ENCODE measurements around the gene SHISAL2A.
A peak's percentile ranks its signal among the peaks of the same experiment; 100 is the strongest.

SHISAL2A gene

DNA sequence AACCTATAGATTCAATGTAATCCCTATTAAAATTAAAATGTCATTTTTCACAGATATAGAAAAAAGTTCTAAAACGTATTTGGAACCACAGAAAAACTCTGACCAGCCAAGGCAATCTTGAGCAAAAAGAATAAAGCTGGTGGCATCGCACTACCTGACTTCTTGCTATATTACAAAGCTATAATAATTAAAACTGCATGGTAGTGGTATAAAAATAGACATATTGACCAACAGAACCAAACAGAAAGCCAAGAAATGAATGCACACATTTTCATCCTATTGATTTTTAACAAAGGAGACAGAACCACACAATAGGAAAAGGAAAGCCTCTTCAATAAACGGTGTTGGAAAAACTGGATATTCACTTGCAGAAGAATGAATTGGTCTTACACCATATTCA, 9.2 kb upstream of the SHISAL2A start:
- no peak for DNase-seq

DNA sequence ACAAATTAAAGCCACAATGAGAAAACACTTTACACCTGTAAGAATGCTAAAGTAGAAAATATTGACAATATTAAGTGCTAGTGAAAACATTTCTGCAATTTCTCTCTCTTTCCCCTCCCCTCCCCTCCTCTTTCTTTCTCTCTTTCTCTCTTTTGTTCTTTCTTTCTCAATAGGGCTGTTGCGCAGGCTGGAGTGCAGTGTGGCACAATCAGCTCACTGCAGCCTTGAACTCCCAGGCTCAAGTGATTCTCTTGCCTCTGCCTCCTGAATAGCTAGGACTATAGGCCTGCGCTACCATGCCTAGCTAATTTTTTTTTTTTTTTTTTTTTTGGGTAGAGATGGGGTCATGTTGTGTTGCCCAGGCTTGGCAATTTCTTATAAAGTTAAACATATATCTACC, 5.9 kb upstream of the SHISAL2A start:
- DNase-seq = no peak

DNA sequence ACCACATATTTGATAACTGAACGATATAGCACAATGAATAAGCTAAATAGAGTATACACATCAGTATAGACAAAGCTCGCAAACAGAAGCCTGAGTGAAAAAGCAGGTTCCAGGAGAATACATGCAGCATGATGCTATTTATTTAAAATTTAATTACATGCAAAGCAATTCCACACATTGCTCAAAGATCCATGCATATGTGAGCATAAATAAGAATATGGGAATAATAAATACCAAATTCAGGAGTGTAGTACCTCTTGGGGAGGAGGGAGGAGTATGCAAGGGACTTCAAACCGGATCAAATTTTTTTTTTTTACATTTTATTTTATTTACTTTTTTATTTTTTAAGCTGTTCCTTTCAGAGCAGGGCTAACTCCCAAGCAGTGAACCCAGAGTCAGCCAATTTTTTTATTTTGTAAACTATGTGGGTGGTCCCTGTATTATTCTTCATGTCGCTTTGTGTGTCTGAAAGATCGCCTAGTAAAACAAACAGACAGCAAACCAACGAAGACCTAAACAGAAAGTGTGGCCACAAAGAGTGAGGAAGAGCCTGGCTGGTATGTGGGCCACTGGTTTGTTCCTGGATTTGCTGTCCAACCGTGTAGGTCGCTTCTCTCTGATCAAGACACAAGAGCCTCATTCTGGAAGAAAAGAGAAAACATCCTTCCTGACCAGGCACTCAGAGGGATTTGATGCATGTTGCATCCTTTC, 4.2 kb upstream of the SHISAL2A start:
- no peak for DNase-seq

DNA sequence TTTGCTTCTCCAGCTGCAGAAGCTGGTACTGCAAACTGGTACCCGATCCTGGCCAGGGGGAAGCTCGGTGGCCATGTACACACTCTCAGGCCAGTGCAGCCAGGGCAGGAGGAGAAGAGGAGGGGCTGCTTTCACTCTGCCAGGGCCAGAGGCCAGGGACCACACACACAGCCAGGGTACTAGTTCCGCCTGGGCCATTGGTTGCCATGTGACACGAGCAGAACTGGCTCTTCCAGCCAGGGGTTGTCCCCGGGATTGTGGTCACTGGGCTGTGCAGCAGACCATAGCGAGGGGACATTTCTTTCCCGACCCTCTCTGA, 3.7 kb upstream of the SHISAL2A start:
- DNase-seq = no peak

DNA sequence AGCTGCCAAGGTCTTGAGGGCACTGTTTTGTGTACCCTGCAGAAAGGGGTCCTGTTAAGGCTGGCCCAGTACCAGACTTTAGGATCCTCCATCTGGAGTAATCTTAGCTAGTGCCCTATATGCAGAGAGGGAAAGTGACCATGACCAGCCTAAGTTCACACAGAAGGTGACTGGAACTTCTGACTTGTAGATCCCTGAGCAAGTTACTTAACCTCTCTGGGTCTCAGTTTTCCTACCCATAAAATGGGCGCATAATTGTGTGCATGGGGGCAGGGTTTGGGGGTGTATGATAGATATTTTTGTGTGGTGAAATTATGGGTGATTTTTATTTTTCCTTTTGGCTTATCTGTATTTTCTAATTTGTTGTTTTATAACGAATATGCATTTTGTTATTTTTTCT, 3.3 kb upstream of the SHISAL2A start:
- DNase-seq = no peak

DNA sequence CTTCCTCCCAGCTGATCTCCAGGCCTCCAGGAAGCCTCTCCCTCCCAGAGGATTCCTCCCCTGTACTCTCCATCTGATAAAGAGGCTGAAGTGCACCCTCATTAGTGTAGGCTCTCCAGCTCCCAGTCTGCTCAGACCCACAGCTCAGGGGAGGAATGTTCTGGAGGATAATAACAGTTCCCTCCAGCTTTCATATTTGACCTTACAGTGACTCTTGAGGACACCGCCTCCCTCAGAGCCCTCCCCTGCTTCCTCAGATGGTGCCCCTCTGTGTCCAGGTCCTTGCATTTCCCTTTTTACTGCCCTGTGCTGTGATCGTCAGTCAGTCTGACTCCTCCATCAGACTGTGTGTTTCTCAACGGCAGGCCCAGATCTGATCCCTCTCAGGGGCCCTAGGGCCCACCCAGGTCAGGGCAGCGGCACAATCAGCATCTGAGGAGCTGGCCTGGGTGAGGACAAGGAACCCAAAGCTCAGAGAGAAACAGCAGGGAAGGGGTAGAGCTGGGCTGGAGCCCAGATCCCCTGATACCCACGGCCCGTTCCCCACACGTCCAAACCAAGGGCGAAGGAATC, 1.1 kb upstream of the SHISAL2A start:
- no peak for DNase-seq

DNA sequence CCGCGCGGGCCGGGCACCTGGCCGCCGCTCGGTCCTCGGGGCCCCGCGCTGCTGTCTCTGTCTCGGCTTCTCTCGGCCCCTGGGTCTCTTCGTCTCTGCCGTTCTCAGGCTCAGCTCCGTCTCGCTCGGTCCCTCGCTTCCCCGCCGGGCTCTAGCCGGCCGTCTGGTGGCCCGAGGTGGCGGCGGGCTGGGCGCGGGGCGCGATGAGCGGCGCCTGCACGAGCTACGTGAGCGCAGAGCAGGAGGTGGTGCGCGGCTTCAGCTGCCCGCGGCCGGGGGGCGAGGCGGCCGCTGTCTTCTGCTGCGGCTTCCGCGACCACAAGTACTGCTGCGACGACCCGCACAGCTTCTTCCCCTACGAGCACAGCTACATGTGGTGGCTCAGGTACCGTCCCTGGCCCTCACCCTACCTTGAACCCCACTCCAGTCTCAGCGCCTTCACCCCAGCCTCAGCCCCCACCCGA, 355 bp downstream of the SHISAL2A start:
- peak; percentile 44 for DNase-seq

DNA sequence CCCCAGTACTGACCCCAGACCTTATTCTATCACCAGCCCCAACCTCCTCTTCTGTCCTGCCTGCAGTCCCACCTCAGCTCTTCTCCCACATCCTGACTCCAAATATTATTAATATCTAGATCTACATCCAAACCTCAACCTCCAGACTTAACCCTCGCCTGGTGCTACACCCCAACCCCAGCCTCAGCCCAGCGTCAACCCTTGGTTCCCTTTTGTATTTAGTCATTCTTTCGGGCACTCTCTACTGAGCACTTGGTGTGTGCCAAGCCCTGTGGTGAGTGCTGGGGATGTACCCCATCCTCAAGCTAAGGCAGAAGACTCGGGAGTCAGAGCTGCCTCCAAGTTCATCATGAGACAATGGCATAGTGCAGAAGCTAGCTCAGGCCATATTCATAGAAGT, 1.1 kb downstream of the SHISAL2A start:
- DNase-seq = peak; percentile 36 to 39

DNA sequence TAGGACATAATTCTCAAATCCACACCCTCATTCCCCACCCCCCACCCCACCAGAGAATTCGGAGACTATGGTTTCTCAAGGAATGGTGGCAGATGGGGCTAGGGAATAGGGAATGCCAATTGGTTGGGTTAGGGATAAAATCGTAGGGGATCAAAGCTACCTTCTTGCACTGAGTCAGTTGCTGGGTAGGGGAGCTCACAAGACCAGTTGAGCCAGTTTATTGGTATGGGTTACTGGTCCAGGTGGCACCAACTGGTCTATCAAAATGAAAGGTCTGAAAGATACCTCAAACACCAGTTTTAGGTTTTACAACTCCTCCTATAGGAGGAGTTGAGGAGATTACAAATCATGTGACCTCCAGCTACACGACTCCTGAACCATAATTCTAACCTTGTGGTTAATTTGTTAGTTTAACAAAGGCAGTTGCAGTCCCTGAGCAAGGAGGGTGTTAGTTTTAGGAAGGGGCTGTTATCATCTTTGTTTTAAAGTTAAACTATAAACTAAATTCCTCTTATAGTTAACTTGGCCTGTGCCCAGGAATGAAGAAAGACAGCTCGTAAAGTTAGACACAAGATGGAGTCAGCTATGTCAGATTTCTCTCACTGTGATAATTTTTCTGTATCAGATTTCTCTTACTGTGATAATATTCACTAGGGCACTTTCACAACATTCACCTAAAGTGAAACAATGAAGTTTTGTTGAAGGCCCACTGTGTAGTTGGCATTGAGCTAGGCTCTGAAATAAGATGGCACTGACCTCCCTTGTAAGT, 2.5 kb downstream of the SHISAL2A start:
- no peak for DNase-seq

DNA sequence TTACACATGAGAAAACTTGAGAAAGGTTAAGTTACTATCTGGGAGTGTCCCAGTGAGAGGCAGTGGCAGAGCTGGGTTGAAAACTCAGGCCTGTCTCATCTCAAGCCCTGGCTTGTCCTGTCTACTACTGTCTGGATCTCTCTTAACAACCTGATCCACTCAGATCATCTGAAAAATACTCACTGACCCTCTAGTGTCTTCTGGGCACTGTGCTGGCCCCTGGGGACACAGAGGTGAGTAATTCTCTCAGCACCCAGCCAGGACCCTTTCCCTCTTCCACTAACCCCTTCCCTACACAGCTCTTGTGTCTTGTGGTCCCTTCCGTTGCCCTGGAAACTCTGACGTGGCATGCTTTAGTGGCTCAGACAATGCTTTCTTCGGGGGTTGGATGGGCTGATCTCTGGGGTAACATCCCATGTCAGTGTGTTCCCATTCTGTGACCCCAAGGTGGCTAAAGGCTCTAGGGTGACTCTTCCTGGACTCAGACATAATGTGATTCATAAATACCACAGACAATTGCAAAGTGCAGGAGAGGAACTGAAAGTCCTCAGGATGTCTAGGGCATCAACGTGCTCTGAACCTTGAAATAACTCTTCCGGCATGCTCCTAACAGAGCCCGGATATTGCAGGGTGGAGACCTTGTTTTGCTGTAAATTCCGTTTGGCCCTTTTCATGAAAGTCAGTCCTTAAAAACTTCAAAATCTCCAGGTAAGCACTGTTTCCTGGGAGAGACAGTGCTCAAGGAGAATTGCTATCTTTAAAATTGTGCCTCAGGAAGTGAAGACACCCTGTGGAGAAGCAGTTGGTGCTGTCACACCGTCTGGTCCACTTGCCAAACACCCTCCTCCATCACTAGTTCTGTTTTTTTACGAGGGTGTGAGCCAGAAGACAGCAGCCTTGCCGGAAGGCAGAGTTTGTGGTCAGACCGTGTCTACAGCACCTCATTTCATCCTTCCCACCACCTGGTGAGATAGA, 4.0 kb downstream of the SHISAL2A start:
- DNase-seq = peak; percentile 63 to 73

DNA sequence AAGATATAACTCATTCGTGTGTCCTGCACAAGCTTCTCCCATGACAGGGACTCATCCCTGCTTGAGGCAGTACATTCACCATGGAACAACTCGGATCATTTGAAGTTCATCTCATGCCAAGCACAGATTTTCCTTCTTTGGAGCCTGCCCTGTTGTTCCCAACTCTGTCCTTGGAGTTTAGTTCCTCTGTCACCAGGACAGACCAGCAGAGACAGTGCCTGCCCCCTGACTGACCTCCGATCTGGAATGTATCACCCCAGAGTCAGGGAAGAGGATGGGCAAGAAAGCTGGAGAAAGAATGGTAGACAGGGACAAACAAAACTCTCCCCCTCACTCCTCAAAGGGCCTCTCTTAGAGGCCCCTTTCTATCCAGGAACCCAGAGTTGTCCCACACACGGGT, 5.0 kb downstream of the SHISAL2A start:
- DNase-seq = no peak

DNA sequence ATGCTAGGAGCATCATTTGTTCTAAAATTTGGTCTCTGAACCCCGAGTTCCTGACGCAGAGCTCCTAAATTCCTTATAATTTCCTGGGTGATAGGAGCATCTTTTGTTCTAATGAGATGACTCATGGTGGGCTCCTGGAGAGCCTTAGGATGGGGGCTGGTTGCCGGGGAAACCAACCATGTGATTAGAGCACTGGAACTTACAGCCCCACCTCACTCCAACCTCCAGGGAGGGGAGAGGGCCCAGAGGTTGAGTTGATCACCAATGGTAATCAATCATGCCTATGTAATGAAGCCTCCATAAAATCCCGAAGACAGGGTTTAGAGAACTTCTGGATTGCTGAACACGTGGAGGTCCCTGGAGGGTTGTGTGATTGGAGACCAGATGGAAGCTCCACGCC, 7.7 kb downstream of the SHISAL2A start:
- no peak for DNase-seq

DNA sequence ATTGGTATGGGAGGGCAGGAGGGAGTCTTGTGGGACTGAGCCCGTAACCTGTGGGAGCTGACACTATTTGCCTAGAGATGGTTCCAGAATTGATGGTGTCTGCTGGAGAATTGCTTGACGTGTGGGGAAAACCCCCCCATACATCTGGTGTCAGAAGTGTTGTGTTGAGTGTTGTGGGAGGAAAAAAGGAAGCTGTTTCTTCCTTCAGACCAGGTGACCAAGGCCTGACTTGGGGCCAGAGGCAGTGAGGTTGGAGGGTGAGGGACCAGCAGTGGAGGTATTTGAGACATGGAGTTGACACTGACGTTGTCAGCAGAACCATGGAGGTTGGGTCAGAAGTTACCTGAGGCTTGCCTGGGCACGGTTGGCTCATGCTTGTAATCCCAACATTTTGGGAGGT, 8.3 kb downstream of the SHISAL2A start:
- DNase-seq = no peak

DNA sequence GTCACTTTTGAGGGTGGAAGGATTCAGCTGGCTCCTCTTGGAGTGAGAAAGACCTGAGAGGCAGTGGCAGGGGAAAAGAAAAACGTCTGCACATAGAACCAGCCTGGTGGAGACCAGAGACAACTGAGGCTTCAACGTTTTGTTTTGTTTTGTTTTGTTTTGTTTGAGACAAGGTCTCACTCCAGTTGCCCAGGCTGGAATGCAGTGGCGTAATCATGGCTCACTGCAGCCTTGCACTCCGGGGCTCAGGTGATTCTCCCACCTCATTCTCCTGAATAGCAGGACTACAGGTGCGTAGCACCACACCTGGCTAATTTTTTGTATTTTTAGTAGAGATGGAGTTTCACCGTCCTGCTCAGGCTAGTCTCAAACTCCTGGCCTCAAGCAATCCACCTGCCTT, 12.3 kb downstream of the SHISAL2A start:
- DNase-seq = no peak

DNA sequence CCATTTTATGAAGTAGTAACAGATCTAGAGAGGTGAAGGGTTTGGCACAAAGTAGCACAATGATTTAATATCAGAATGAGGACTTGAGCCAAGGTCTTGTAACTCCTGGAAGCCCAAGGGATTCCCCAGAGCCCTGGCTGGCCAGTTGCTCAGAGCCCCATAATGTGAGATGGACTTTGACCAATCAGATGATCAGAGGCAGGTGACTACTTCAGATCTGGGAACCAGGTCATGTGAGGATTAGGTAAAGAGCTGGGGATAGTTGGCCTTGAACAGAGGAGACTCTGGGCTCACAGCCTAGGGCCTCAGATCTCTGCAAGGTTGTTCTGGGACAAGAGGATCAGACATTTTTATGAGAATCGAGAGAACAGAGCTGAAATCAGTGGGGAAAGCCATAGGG, 18.9 kb downstream of the SHISAL2A start:
- DNase-seq = no peak

DNA sequence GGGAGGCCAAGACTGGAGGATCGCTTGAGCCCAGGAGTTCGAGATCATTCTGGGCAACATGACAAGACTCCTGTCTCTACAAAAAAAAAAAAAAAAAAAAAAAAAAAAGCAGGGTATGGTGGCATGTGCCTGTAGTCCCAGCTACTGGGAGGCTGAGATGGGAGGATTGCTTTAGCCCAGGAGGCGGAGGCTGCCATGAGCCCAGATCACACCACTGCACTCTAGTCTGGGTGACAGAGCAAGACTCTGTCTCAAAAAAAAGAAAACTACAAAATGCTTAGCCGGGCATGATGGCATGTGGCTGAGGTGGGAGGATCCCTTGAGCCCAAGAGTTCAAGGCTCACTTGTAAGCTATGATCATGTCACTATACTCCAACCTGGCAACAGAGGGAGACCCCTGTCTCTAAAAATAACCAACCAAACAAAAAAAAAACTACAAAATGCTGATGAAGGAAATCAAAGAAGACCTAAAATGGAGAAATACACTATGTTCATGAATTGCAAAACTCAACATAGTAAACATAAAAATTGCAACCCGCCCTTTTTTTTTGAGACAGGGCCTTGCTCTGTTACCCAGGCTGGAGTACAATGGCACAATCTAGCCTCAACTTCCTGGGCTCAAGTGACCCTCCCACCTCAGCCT, 20.4 kb downstream of the SHISAL2A start:
- DNase-seq = no peak

DNA sequence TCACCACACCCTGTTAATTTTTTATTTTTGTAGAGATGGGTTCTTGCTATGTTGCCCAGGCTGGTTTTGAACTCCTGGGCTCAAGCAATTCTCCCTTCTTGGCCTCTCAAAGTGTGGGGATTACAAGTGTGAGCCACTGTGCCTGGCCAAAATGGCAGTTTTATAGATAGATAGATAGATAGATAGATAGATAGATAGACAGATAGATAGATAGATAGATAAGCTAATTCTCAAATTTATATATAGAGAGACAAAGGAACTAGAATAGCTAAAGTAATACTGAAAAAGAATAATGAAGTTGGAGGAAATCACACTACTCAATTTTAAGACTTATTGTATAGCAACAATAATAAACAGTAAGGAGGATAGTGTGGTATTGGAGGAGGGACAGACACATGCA, 21.1 kb downstream of the SHISAL2A start:
- DNase-seq = no peak

DNA sequence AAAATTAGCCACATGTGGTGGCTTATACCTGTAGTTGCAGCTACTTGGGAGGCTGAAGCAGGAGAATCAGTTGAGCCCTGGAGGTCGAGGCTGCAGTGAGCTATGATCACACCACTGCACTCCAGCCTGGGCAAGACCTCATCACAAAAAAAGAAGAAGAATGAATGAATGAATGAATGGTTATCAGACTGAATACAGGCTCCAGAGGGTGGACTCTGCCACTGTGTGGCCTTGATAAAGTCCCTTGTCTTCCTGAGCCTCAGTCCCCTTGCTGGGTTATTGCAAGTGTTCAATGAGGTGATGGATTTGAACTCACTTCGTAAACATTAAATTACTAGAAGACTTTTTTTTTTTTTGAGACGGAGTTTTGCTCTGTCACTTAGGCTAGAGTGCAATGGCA, 24.7 kb downstream of the SHISAL2A start:
- no peak for DNase-seq

DNA sequence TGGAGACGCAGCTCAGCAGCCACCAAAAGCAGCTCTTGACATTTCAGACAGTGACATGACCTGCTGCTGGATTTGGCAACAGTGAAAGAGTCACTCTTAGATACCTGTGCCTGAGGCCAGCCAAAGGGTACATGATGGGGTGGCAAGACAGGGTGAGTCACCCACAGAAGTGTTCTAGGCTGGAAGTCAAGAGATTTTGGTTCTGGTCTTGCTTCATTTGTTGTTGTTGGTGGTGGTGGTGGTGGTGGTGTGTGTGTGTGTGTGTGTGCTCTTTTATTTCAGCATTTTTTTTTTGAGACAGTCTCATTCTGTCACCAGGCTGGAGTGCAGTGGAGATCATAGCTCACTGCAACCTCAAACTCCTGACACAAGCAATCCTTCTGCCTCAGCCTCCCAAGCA, 25.8 kb downstream of the SHISAL2A start:
- peak in 1 of 2 experiments; percentile 20 for DNase-seq

DNA sequence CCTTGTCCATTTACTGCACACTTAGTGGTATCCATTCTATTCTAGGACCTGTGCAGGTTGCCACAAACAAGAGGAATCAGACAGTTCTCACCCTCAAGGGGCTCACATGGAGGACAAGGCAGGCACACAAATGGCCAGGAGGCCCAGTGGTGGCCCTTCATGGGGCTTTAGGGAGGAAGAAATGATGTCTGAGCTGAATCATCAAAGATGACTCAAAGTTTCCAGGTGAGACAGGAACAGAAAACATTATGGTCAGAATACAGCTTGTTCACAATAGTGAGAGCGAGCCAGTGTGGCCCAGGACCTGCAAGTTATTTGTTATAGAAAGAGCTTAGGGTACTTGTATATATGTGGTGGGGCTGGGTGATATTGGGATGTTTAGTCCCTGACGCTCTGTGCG, 26.4 kb downstream of the SHISAL2A start:
- DNase-seq = peak; percentile 27 to 48

DNA sequence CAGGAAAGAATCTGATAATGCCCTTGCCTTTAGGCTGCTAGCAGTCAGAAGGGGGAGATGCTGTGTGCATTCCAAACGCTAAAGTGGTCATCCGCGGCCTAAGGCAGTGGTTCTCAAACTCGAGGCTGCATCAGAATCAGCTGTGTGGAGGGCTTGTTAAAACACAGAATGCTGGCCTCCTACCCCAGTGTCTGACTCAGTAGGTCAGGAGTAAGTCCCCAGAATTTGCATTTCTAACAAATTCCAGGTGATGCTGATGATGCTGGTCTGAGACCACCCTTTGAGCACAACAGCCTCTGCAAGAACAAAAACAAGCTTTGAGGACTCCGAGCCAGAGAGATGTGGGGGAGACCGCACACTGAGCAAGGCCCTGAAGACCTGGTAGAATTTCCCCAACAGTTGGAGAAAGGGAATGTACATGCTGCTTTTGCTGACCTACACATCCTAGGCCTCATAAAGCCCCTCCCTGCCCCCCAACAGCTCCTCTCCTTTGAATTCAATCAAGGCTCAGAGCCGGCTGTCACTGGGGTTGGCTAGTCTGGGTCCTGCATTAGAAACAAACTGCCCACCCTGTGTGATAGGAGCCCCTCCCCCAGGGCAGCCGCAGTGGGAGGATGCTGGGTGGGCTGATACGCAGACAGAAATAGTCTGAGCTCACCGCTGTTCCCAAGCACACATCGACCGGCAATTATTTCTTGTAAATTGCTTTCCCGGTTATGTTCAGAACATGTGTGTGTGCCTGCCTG, 27.1 kb downstream of the SHISAL2A start:
- DNase-seq = no peak

DNA sequence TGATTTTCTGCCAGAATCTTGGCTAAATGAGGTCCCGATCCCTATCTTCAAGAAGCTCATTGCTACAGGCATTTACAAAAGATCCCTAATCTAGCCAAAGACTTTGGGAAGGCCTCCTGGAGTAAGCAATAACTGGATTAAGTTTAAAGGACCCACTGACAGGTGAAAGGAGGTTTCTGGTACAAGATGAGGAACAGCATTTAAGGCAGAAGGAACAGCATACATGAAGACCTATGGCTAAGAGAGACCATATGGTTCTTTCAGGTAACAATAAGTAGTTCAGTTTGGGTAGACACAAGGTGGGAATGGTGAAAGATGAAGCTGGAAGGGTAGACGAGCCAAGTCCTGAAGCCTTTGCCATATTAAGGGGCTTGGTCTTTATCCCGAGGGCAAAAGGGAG, 27.8 kb downstream of the SHISAL2A start:
- DNase-seq = no peak
